K562 (cell line): ENCODE data around the gene CFAP20DC.

Experiments used
- C11orf30 ChIP-seq: fragments of 450-650 bp; IDR thresholded peaks from 2 replicates; pipeline ENCODE4 v1.6.1; 2016; ENCODE audit warnings: low read depth, mild to moderate bottlenecking
- FIP1L1 ChIP-seq: fragments of 200-400 bp; formaldehyde crosslinking; IDR thresholded peaks from 2 replicates; pipeline ENCODE4 v1.6.1; 2018; ENCODE audit warnings: mild to moderate bottlenecking, low read depth, low read length; ENCODE audit not compliant: poor library complexity, severe bottlenecking
- HNRNPK ChIP-seq: fragments of 200-400 bp; formaldehyde crosslinking; IDR thresholded peaks from one replicate; pipeline ENCODE4 v1.6.1; 2018; ENCODE audit warnings: mild to moderate bottlenecking, low read depth, low read length; ENCODE audit not compliant: poor library complexity, severe bottlenecking
- ILF3 ChIP-seq: fragments of 450-650 bp; IDR thresholded peaks from 2 replicates; pipeline ENCODE4 v1.6.1; 2018; ENCODE audit warnings: antibody characterized with exemption, mild to moderate bottlenecking, moderate library complexity, borderline replicate concordance
- POLR2A ChIP-seq: fragments of 450-650 bp; conservative IDR thresholded peaks from 2 replicates; pipeline ENCODE4 v1.6.1; 2016
- ZNF717 ChIP-seq: fragments of 250-450 bp; sonication (Bioruptor Pico); IDR thresholded peaks from 2 replicates; pipeline ENCODE4 v1.5.0; 2021
- TF ChIP-seq, protein P1 (sequence below), 3 experiments: IDR thresholded peaks in 2 of 3; conservative IDR thresholded peaks in 1 of 3; 2 replicates each; pipeline ENCODE4 v1.5.1; 2011 to 2012; ENCODE audit warnings: low read length in 3 of 3, mild to moderate bottlenecking in 3 of 3, control low read depth in 2 of 3, improper control_type of control experiment in 1 of 3, inconsistent platforms in 1 of 3, low read depth in 1 of 3, mixed read lengths in 1 of 3, moderate library complexity in 1 of 3; ENCODE audit not compliant: insufficient read depth in 2 of 3
- TF ChIP-seq, protein P2 (sequence below): sonication (generic); formaldehyde crosslinking; IDR thresholded peaks from 2 replicates; pipeline ENCODE4 v1.8.1; 2023; ENCODE audit warnings: mild to moderate bottlenecking, missing genetic modification reagents

DNA sequence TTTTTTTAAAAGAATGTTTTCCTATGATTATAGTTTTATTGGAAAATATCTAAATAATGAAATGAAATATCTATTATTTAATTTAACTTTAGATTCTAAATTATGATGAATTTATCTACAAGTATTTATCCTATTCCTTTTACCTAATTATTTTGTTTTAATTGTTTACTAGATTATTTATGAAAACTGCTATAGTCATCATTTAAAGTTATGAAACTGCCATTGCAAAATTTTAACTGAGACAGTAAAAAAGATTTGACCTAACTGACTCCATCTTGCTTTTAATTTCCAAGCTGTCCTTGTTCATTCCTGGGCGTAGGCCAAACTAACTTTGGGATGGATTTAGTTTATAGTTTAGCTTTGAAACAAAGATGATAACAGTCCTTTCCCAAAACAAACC lies 357.3 kb downstream of the CFAP20DC start:
- TF ChIP-seq, protein P1, sequence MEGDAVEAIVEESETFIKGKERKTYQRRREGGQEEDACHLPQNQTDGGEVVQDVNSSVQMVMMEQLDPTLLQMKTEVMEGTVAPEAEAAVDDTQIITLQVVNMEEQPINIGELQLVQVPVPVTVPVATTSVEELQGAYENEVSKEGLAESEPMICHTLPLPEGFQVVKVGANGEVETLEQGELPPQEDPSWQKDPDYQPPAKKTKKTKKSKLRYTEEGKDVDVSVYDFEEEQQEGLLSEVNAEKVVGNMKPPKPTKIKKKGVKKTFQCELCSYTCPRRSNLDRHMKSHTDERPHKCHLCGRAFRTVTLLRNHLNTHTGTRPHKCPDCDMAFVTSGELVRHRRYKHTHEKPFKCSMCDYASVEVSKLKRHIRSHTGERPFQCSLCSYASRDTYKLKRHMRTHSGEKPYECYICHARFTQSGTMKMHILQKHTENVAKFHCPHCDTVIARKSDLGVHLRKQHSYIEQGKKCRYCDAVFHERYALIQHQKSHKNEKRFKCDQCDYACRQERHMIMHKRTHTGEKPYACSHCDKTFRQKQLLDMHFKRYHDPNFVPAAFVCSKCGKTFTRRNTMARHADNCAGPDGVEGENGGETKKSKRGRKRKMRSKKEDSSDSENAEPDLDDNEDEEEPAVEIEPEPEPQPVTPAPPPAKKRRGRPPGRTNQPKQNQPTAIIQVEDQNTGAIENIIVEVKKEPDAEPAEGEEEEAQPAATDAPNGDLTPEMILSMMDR (IDR thresholded peaks at IDR 0.05 in 2 of 3, conservative IDR thresholded peaks at IDR 0.05 in 1 of 3; ENCODE audit: insufficient read depth in 2 of 3, low read depth in 1 of 3, low read length in 3 of 3), result no peak
- TF ChIP-seq ZNF717 (CRISPR knock-in tag), result no peak
- TF ChIP-seq POLR2A, result no peak
- TF ChIP-seq FIP1L1, result no peak
- TF ChIP-seq, protein P2, sequence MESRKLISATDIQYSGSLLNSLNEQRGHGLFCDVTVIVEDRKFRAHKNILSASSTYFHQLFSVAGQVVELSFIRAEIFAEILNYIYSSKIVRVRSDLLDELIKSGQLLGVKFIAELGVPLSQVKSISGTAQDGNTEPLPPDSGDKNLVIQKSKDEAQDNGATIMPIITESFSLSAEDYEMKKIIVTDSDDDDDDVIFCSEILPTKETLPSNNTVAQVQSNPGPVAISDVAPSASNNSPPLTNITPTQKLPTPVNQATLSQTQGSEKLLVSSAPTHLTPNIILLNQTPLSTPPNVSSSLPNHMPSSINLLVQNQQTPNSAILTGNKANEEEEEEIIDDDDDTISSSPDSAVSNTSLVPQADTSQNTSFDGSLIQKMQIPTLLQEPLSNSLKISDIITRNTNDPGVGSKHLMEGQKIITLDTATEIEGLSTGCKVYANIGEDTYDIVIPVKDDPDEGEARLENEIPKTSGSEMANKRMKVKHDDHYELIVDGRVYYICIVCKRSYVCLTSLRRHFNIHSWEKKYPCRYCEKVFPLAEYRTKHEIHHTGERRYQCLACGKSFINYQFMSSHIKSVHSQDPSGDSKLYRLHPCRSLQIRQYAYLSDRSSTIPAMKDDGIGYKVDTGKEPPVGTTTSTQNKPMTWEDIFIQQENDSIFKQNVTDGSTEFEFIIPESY (CRISPR knock-in tag), result no peak
- no peak for TF ChIP-seq HNRNPK
- TF ChIP-seq C11orf30, result peak; percentile 17; the same call in 1 of the 2 replicates
- no peak for TF ChIP-seq ILF3
